ENCODE data around the gene CD58. TPM values are rescaled to one million over a fixed set of nuclear protein-coding genes. Genes with fewer than 3 reads are reported as not detected.
A peak's percentile ranks its signal among the peaks of the same experiment; 100 is the strongest.

Gene CD58
- total and polyA plus RNA-seq, 9 of the 15 experiments (the other 6 are each of a cell fraction or from before 2014, with no cell fraction given), result 18.1 to 113 (median 37.4) TPM

DNA sequence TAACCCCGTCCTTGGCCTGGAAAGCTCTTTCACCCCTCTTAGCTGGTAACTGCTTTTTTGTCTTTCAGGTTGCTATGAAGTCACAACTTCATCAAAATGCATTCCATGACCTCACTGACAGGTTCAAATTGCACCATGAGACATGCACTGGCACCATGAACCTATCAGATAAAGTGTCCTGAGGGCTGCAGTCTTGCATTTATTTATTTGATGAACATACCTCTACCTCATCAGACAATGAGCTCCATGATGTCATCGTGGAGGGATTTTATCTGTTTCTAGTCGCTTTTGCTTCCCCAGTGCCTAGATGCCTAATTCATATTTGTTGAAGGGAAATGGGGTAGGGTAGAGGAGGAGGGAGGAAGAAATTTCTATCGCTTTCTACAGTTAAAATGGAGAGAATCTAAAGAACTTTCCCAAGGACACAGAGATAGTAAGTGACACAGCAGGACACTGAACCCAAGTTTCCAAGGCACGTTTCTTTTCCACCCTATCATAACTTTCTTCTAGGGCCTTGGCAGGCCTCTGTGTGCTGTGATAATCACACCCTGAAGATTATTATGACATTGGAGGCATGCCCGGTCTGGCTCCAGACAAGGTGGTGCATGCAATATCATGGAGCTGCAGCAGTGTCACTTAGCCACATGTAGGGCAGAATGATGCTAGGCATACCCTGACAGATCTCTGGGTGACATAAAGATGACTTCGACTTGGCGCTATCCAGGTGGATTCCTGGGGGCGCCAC, 69.5 kb downstream of the CD58 start (continued):
- TF ChIP-seq, protein P1, sequence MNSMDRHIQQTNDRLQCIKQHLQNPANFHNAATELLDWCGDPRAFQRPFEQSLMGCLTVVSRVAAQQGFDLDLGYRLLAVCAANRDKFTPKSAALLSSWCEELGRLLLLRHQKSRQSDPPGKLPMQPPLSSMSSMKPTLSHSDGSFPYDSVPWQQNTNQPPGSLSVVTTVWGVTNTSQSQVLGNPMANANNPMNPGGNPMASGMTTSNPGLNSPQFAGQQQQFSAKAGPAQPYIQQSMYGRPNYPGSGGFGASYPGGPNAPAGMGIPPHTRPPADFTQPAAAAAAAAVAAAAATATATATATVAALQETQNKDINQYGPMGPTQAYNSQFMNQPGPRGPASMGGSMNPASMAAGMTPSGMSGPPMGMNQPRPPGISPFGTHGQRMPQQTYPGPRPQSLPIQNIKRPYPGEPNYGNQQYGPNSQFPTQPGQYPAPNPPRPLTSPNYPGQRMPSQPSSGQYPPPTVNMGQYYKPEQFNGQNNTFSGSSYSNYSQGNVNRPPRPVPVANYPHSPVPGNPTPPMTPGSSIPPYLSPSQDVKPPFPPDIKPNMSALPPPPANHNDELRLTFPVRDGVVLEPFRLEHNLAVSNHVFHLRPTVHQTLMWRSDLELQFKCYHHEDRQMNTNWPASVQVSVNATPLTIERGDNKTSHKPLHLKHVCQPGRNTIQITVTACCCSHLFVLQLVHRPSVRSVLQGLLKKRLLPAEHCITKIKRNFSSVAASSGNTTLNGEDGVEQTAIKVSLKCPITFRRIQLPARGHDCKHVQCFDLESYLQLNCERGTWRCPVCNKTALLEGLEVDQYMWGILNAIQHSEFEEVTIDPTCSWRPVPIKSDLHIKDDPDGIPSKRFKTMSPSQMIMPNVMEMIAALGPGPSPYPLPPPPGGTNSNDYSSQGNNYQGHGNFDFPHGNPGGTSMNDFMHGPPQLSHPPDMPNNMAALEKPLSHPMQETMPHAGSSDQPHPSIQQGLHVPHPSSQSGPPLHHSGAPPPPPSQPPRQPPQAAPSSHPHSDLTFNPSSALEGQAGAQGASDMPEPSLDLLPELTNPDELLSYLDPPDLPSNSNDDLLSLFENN (IDR thresholded peaks at IDR 0.05; ENCODE audit: low read depth in 2 of 2, low read length in 2 of 2), result no peak
- TF ChIP-seq RBM39 (optimal IDR thresholded peaks at IDR 0.05; ENCODE audit: low read depth, low read length) (no peak), NFIC (IDR thresholded peaks at IDR 0.05) (0 out of 2 replicates have a peak, but pooled peaks have one; percentile 7), PCBP1 (IDR thresholded peaks at IDR 0.05; ENCODE audit: low read depth, low read length, poor library complexity, severe bottlenecking) (no peak)
- TF ChIP-seq, protein P2, sequence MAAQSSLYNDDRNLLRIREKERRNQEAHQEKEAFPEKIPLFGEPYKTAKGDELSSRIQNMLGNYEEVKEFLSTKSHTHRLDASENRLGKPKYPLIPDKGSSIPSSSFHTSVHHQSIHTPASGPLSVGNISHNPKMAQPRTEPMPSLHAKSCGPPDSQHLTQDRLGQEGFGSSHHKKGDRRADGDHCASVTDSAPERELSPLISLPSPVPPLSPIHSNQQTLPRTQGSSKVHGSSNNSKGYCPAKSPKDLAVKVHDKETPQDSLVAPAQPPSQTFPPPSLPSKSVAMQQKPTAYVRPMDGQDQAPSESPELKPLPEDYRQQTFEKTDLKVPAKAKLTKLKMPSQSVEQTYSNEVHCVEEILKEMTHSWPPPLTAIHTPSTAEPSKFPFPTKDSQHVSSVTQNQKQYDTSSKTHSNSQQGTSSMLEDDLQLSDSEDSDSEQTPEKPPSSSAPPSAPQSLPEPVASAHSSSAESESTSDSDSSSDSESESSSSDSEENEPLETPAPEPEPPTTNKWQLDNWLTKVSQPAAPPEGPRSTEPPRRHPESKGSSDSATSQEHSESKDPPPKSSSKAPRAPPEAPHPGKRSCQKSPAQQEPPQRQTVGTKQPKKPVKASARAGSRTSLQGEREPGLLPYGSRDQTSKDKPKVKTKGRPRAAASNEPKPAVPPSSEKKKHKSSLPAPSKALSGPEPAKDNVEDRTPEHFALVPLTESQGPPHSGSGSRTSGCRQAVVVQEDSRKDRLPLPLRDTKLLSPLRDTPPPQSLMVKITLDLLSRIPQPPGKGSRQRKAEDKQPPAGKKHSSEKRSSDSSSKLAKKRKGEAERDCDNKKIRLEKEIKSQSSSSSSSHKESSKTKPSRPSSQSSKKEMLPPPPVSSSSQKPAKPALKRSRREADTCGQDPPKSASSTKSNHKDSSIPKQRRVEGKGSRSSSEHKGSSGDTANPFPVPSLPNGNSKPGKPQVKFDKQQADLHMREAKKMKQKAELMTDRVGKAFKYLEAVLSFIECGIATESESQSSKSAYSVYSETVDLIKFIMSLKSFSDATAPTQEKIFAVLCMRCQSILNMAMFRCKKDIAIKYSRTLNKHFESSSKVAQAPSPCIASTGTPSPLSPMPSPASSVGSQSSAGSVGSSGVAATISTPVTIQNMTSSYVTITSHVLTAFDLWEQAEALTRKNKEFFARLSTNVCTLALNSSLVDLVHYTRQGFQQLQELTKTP (IDR thresholded peaks at IDR 0.05; ENCODE audit: low read depth in 1 of 2, partially characterized antibody in 2 of 2), result no peak
- TF ChIP-seq, protein P3, sequence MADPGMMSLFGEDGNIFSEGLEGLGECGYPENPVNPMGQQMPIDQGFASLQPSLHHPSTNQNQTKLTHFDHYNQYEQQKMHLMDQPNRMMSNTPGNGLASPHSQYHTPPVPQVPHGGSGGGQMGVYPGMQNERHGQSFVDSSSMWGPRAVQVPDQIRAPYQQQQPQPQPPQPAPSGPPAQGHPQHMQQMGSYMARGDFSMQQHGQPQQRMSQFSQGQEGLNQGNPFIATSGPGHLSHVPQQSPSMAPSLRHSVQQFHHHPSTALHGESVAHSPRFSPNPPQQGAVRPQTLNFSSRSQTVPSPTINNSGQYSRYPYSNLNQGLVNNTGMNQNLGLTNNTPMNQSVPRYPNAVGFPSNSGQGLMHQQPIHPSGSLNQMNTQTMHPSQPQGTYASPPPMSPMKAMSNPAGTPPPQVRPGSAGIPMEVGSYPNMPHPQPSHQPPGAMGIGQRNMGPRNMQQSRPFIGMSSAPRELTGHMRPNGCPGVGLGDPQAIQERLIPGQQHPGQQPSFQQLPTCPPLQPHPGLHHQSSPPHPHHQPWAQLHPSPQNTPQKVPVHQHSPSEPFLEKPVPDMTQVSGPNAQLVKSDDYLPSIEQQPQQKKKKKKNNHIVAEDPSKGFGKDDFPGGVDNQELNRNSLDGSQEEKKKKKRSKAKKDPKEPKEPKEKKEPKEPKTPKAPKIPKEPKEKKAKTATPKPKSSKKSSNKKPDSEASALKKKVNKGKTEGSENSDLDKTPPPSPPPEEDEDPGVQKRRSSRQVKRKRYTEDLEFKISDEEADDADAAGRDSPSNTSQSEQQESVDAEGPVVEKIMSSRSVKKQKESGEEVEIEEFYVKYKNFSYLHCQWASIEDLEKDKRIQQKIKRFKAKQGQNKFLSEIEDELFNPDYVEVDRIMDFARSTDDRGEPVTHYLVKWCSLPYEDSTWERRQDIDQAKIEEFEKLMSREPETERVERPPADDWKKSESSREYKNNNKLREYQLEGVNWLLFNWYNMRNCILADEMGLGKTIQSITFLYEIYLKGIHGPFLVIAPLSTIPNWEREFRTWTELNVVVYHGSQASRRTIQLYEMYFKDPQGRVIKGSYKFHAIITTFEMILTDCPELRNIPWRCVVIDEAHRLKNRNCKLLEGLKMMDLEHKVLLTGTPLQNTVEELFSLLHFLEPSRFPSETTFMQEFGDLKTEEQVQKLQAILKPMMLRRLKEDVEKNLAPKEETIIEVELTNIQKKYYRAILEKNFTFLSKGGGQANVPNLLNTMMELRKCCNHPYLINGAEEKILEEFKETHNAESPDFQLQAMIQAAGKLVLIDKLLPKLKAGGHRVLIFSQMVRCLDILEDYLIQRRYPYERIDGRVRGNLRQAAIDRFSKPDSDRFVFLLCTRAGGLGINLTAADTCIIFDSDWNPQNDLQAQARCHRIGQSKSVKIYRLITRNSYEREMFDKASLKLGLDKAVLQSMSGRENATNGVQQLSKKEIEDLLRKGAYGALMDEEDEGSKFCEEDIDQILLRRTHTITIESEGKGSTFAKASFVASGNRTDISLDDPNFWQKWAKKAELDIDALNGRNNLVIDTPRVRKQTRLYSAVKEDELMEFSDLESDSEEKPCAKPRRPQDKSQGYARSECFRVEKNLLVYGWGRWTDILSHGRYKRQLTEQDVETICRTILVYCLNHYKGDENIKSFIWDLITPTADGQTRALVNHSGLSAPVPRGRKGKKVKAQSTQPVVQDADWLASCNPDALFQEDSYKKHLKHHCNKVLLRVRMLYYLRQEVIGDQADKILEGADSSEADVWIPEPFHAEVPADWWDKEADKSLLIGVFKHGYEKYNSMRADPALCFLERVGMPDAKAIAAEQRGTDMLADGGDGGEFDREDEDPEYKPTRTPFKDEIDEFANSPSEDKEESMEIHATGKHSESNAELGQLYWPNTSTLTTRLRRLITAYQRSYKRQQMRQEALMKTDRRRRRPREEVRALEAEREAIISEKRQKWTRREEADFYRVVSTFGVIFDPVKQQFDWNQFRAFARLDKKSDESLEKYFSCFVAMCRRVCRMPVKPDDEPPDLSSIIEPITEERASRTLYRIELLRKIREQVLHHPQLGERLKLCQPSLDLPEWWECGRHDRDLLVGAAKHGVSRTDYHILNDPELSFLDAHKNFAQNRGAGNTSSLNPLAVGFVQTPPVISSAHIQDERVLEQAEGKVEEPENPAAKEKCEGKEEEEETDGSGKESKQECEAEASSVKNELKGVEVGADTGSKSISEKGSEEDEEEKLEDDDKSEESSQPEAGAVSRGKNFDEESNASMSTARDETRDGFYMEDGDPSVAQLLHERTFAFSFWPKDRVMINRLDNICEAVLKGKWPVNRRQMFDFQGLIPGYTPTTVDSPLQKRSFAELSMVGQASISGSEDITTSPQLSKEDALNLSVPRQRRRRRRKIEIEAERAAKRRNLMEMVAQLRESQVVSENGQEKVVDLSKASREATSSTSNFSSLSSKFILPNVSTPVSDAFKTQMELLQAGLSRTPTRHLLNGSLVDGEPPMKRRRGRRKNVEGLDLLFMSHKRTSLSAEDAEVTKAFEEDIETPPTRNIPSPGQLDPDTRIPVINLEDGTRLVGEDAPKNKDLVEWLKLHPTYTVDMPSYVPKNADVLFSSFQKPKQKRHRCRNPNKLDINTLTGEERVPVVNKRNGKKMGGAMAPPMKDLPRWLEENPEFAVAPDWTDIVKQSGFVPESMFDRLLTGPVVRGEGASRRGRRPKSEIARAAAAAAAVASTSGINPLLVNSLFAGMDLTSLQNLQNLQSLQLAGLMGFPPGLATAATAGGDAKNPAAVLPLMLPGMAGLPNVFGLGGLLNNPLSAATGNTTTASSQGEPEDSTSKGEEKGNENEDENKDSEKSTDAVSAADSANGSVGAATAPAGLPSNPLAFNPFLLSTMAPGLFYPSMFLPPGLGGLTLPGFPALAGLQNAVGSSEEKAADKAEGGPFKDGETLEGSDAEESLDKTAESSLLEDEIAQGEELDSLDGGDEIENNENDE (IDR thresholded peaks at IDR 0.05; ENCODE audit: low read depth, low read length), result no peak
